HCT116 (cell line): ENCODE measurements around the gene MROH8.

Experiments used
- POLR2A ChIP-seq: IDR thresholded peaks from 2 replicates; pipeline ENCODE4 v1.7.0; 2011; ENCODE audit warnings: borderline replicate concordance; ENCODE audit not compliant: insufficient read depth, insufficient read length; ENCODE audit errors: extremely low read depth
- TF ChIP-seq, protein P1 (sequence below), 3 experiments: fragments of 200-600 bp in 1 of 3; sonication (generic) in 1 of 3; IDR thresholded peaks in 2 of 3; conservative IDR thresholded peaks in 1 of 3; 2 replicates each; pipeline ENCODE4 v1.5.1; 2012 to 2017; ENCODE audit warnings: low read depth in 2 of 3, low read length in 2 of 3, antibody characterized with exemption in 1 of 3, borderline replicate concordance in 1 of 3, control low read depth in 1 of 3, mild to moderate bottlenecking in 1 of 3, mixed read lengths in 1 of 3, mixed run types in 1 of 3, moderate library complexity in 1 of 3; ENCODE audit not compliant: insufficient read depth in 1 of 3

DNA sequence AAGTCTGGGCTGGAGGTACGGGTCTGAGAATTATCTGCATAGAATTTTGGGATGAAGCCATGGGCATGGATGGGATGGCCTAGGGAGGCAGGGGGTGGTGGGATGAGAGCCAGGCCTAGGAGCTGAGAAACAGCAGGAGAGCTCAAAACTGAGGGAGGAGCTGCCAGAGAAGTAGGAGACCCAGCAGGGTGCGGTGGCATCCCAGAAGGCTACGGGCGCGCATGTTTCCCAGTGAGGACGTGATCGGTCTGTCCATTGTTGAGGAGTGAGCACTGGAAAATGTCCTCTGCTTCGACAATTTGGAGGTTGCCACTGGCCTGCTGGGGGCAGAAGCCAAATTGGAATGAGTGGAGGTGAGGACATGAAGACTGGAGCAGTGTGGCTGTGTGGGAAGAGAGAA lies 14.5 kb upstream of the MROH8 start:
- TF ChIP-seq POLR2A, result no peak
- TF ChIP-seq, protein P1, sequence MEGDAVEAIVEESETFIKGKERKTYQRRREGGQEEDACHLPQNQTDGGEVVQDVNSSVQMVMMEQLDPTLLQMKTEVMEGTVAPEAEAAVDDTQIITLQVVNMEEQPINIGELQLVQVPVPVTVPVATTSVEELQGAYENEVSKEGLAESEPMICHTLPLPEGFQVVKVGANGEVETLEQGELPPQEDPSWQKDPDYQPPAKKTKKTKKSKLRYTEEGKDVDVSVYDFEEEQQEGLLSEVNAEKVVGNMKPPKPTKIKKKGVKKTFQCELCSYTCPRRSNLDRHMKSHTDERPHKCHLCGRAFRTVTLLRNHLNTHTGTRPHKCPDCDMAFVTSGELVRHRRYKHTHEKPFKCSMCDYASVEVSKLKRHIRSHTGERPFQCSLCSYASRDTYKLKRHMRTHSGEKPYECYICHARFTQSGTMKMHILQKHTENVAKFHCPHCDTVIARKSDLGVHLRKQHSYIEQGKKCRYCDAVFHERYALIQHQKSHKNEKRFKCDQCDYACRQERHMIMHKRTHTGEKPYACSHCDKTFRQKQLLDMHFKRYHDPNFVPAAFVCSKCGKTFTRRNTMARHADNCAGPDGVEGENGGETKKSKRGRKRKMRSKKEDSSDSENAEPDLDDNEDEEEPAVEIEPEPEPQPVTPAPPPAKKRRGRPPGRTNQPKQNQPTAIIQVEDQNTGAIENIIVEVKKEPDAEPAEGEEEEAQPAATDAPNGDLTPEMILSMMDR (IDR thresholded peaks at IDR 0.05 in 2 of 3, conservative IDR thresholded peaks at IDR 0.05 in 1 of 3; ENCODE audit: borderline replicate concordance in 1 of 3, insufficient read depth in 1 of 3, low read depth in 2 of 3, low read length in 2 of 3), result no peak
